HepG2 (cell line): Measurements from ENCODE around the gene TOPORS. TPM values are rescaled to one million over a fixed set of nuclear protein-coding genes. Genes with fewer than 3 reads are reported as not detected.
A peak's percentile ranks its signal among the peaks of the same experiment; 100 is the strongest.

Experiments
- CSRNP1 ChIP-seq: sonication (generic); formaldehyde crosslinking; IDR thresholded peaks from 2 replicates; pipeline ENCODE4 v1.8.1; 2023; ENCODE audit warnings: mild to moderate bottlenecking, missing genetic modification reagents
- CTCF ChIP-seq: sonication (generic); formaldehyde crosslinking; IDR thresholded peaks from 2 replicates; pipeline ENCODE4 v1.5.0; 2020; ENCODE audit warnings: mild to moderate bottlenecking, missing genetic modification reagents, moderate library complexity
- FOXO1 ChIP-seq: sonication (generic); formaldehyde crosslinking; IDR thresholded peaks from 2 replicates; pipeline ENCODE4 v1.4.0; 2020; ENCODE audit warnings: missing genetic modification reagents
- HINFP ChIP-seq: sonication (generic); formaldehyde crosslinking; IDR thresholded peaks from 2 replicates; pipeline ENCODE4 v1.4.0; 2020; ENCODE audit warnings: low read depth, mild to moderate bottlenecking, missing genetic modification reagents
- IKZF5 ChIP-seq: IDR thresholded peaks from 2 replicates; pipeline ENCODE4 v1.6.1; 2018; ENCODE audit warnings: missing genetic modification reagents, mild to moderate bottlenecking, missing compliant biosample characterization
- IRX3 ChIP-seq: sonication (generic); formaldehyde crosslinking; IDR thresholded peaks from 2 replicates; pipeline ENCODE4 v1.8.1; 2023; ENCODE audit warnings: mild to moderate bottlenecking, low read depth, missing genetic modification reagents, borderline replicate concordance
- JUNB ChIP-seq: sonication (generic); formaldehyde crosslinking; IDR thresholded peaks from 2 replicates; pipeline ENCODE4 v1.8.0; 2022; ENCODE audit warnings: missing genetic modification reagents, mild to moderate bottlenecking, borderline replicate concordance
- KMT2A ChIP-seq: sonication (generic); formaldehyde crosslinking; IDR thresholded peaks from 2 replicates; pipeline ENCODE4 v1.4.0; 2020; ENCODE audit warnings: missing genetic modification reagents
- MTF2 ChIP-seq: sonication (generic); formaldehyde crosslinking; IDR thresholded peaks from 2 replicates; pipeline ENCODE4 v1.5.0; 2020; ENCODE audit warnings: missing genetic modification reagents, borderline replicate concordance
- MZF1 ChIP-seq: sonication (generic); formaldehyde crosslinking; IDR thresholded peaks from 2 replicates; pipeline ENCODE4 v1.8.1; 2023; ENCODE audit warnings: mild to moderate bottlenecking, missing genetic modification reagents, borderline replicate concordance
- NKX3-1 ChIP-seq: sonication (generic); formaldehyde crosslinking; IDR thresholded peaks from 2 replicates; pipeline ENCODE4 v1.5.0; 2020; ENCODE audit warnings: missing genetic modification reagents
- SOX13 ChIP-seq, 3 experiments: fragments of 450-650 bp in 1 of 3; sonication (generic) in 1 of 3; formaldehyde crosslinking in 1 of 3; IDR thresholded peaks in 2 of 3; conservative IDR thresholded peaks in 1 of 3; 2 replicates each; pipeline versions ENCODE4 v1.5.0 to v1.6.1; 2016 to 2020; ENCODE audit warnings: antibody characterized with exemption in 1 of 3, mild to moderate bottlenecking in 1 of 3, missing compliant biosample characterization in 1 of 3, missing genetic modification reagents in 1 of 3, moderate library complexity in 1 of 3
- STAG1 ChIP-seq: sonication (generic); formaldehyde crosslinking; IDR thresholded peaks from 2 replicates; pipeline ENCODE4 v1.4.0; 2020; ENCODE audit warnings: missing genetic modification reagents
- ZKSCAN8 ChIP-seq: IDR thresholded peaks from 2 replicates; pipeline ENCODE4 v1.6.1; 2016; ENCODE audit warnings: borderline replicate concordance, missing genetic modification reagents, missing compliant biosample characterization
- ZNF350 ChIP-seq: sonication (generic); formaldehyde crosslinking; IDR thresholded peaks from 2 replicates; pipeline ENCODE4 v1.4.0; 2020; ENCODE audit warnings: mild to moderate bottlenecking, low read depth, missing genetic modification reagents, borderline replicate concordance
- ZNF709 ChIP-seq: sonication (generic); formaldehyde crosslinking; IDR thresholded peaks from 2 replicates; pipeline ENCODE4 v1.5.0; 2020; ENCODE audit warnings: mild to moderate bottlenecking, missing genetic modification reagents
- polyA plus RNA-seq, 8 experiments: library from polyadenylated mRNA; depleted of rRNA in 3 of 8; stranded (reverse) in 7 of 8; unstranded in 1 of 8; fragments of >200 nt; fragmentation: Illumina TruSeq in 4 of 8; extraction: Trizol in 4 of 8; gene quantifications; 2 replicates each; pipeline versions ENCODE4 v1.2.1 to v1.2.3, GENCODE V29; 2011 to 2016; ENCODE audit warnings: low read depth in 4 of 8, missing spikeins in 1 of 8, mixed read lengths in 1 of 8; ENCODE audit not compliant: insufficient read depth in 1 of 8
- total RNA-seq, 5 experiments: library from RNA; depleted of rRNA; stranded (reverse); fragments of >200 nt; fragmentation: Illumina TruSeq; extraction: Trizol; gene quantifications; 2 replicates each; pipeline ENCODE4 v1.2.3, GENCODE V29; 2016; ENCODE audit warnings: low read depth in 1 of 5

TOPORS gene
- total and polyA plus RNA-seq, 2 of the 13 experiments (the other 11 are each of a cell fraction or from before 2014, with no cell fraction given) = 6.8 to 19.6 TPM

GRCh38 chr9:32550562-32551275 lies 1.7 kb downstream of the TOPORS start (continued):
- TF ChIP-seq ZNF350 (CRISPR knock-in tag) = peak; percentile 67; the same call in 1 of the 2 replicates
- TF ChIP-seq JUNB (CRISPR knock-in tag) = no peak
- no peak; the same call in 1 of the 2 replicates for TF ChIP-seq HINFP (CRISPR knock-in tag)
- no peak; the same call in 1 of the 2 replicates for TF ChIP-seq ZNF709 (CRISPR knock-in tag)
- peak; percentile 32; the same call in 1 of the 2 replicates for TF ChIP-seq FOXO1 (CRISPR knock-in tag)
- no peak for TF ChIP-seq MZF1 (CRISPR knock-in tag)
- peak; percentile 73; the same call in 1 of the 2 replicates for TF ChIP-seq CSRNP1 (CRISPR knock-in tag)
- no peak for TF ChIP-seq STAG1 (CRISPR knock-in tag)
- peak; percentile 75; the same call in 1 of the 2 replicates for TF ChIP-seq MTF2 (CRISPR knock-in tag)
- TF ChIP-seq NKX3-1 (CRISPR knock-in tag) = no peak
- TF ChIP-seq CTCF (CRISPR knock-in tag) = peak; percentile 39
- peak; percentile 19; the same call in 1 of the 2 replicates for TF ChIP-seq IKZF5 (CRISPR knock-in tag)
- no peak for TF ChIP-seq ZKSCAN8 (CRISPR knock-in tag)
- no peak for TF ChIP-seq SOX13 (IDR thresholded peaks at IDR 0.05)
- TF ChIP-seq SOX13 (CRISPR knock-in tag; conservative IDR thresholded peaks at IDR 0.05 in 1 of 2, IDR thresholded peaks at IDR 0.05 in 1 of 2) = peak in 1 of 2 experiments; percentile 49; a peak in 1 of 4 replicates
- peak; percentile 96 for TF ChIP-seq KMT2A (CRISPR knock-in tag)
- no peak for TF ChIP-seq IRX3
